Inflammatory macrophage treated with lipopolysaccharide for 1 hour (primary cell): Measurements from ENCODE around the gene PTPRD.

Experiments
- DNase-seq, 2 donors: peaks; one replicate each; pipeline ENCODE4 v3.0.0-alpha.2; 2020 to 2022

The PTPRD gene

DNA sequence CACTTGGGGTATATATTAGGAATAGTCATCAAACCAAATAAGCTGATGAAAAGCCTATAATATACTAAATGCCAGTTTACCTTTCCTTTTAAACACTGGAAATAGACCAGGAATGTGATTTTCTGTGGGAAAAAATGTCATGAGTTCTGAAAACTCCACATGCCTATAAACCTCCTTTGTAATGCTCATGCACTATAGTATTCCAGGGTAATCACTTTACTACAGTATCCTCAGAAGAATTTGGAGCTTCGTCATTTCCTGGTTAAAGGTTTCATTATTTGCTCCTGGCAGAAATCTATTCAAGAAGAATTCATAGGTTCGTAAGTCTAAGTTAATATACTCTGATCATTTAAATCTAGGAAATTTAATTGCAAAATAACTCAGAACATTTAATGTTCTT lies 1736.5 kb downstream of the PTPRD start:
- no peak for DNase-seq

DNA sequence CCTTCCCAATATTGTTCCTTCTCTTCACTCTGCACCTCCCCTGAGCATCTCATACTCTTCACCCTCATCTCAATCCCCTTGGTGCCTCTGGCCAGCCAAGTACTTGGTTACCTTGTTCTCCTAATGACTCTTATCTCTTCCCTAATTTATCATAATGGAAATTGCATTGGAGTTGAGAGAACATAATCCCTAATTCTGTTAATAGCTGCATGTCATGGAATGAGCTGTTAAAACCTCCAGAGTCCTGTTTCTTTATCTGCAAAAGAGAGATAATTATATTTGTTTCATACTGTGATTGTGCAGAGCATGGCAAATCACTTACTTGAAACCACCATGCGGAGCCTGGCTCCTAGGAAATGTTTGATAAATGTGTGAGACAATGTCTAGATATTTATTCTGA lies 1738.3 kb downstream of the PTPRD start:
- DNase-seq: no peak

DNA sequence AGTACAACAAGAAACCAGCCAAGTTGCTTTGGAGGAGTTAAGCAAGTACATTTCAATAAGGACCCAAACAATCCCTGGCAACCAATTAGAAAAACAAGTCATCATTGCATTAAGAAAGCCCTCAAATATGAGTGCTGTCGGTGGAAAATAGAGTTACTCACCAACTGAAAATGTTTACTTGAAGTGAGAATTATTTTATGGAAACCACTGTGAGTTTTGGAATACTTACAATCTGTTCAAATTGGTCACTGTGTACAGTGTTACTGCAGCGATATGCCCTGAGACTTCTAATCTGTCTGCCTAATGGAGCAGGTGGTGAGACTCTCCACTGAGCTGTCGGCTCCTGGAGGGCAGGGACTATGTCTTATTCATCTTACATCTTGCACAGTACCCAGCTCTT lies 1740.0 kb downstream of the PTPRD start:
- DNase-seq: no peak

DNA sequence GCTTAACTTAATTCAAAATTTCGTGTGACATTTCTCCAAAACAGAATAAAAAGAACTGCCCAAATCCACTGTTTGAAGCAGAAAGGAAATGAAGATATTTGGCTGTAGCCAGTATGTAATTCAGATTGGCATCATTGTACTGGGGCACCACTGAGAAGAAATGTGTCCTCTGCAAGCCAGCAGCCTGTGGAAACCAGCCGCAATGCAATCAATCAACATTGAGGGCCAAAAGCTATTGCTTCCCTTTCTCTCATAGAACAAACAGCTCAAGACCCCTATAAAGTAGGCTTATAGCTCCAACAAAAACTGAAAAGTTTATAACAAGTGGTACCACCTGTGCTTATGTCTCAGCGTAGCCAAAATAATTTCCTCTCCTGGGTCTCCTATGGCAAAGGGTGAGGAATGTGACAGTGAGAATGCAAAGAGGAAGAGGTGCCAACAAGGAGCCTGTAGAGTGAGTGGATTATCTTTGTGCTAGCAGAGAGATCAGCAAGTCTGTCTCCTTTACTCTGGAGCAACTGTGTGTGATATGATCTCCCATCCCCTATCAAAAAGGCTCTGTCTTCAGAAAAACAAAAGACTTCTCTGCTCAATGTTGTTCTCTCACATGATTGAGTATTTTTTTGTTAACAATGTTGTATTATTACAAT lies 1740.9 kb downstream of the PTPRD start:
- no peak for DNase-seq

GRCh38 chr9:8871396-8871795 lies 1741.4 kb downstream of the PTPRD start:
- DNase-seq: no peak

DNA sequence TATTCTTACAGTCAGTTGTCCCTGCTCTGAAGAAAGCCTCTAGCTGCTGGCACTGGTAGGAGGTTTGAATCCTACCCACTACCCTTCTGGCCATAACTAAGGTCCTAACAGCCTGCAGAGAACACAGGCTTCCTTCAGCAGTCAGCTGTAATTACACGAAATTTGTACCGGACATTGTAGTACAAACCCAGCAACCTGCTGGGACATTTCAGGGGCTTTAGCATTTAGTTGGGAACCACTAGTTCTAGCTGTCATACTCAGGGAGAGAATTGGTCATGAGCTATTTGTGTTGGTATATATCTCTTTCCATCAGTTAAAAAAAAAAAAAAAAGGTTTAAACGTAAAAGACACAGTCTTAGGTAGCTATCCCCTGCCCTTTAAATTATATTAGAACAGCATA lies 1743.0 kb downstream of the PTPRD start:
- no peak for DNase-seq

DNA sequence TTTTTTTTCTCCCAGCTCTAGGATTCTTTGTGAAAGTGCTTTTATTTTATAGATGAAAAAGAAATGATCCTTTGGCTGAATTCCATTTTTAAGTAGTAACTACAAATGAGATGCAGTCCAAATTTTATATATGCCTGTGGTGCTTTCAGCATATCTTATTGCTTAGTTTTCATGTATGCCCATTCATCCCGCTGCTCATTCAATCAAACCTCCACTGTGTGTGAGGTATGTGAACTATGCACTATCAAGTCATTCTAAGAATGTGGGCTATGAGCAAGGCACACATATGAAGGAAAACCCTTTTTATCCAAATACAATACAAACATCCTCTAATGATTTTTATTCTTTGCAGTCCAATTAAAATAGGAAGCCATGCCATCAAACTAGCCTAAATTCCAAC lies 1744.2 kb downstream of the PTPRD start:
- DNase-seq: no peak

DNA sequence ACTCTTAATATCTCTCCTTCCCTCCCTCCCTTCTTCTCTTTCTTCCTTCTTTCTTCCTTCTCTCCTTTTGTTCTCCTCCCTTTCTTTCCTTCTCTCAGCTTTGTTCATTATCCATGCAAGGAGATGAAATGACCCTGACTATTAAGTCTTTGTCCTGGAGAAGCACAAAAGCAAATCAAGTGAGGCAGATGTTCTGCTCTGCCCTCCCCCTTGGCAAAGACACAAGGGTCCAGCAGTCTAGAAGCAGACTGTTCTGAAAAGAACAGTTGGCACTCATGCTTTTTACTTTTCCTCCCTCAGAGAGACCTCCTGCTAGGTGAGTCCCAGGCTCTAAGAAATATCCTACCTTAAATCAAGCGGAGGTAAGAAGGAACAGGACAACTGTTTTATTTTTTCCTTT lies 1745.7 kb downstream of the PTPRD start:
- no peak for DNase-seq

DNA sequence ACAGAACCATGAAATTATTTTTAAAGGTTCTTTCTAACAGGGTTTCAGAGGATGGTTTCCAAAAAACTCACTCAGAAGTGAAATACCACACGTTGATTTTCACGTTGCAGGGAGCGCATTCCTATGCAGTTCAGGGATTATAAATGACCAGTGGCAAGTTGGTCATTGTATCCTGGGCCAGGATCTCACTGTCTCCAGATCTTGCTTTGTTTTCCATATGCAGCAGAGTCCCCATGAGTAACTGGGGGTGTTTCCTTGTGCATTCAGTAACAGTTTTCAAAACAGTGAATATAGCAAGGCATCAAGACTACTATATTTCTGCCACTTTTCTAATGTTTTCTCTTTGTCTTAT lies 1748.3 kb downstream of the PTPRD start:
- DNase-seq: no peak

DNA sequence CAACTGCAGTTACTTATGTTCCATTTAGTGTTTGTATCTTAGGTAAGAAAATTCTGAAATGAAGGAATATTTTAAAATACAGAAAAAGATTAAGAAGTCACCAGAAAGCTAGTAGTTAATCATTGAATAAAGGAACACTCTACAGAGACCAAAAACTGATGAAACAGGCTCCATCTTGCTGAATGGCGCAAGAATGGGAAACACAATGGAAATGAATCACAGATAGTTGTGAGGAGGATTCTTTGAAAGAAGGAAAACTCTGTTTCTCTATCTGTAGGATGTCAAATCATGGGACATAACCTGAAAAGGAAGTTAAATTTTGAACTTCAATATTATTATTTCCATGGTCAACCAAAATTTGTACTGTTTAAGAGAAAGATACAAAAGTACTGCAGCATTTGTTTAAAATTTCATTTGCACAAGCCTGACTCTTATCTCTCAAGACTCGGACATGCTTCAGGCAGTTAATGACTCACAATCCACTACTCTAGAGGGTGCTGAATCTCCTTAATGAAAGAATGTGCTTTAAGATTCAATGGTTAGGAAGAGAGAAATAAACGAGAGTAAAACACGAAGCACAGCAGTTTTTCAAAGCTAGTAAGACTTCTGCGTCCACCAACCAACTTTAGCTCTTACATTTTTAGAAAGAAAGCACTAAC lies 1748.8 kb downstream of the PTPRD start:
- peak; percentile 8 to 25 for DNase-seq

DNA sequence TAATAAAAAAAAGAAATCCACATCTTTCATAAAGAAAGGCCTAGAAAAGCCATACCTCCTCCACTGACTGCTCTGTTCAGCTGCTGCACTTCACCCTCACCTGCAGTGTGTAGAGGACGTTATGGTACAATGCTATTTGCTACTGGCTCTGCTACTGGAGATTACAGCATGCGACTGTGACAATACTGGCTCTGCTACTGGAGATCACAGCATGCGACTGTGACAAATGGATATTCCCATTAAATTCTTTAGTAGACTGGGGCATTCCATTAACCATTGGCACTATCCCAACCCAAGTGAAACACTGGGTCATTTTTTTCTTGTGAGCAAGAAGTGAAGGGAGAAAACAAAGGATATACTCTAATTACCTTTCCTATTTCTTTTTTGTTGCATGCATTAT lies 1749.7 kb downstream of the PTPRD start:
- no peak for DNase-seq

DNA sequence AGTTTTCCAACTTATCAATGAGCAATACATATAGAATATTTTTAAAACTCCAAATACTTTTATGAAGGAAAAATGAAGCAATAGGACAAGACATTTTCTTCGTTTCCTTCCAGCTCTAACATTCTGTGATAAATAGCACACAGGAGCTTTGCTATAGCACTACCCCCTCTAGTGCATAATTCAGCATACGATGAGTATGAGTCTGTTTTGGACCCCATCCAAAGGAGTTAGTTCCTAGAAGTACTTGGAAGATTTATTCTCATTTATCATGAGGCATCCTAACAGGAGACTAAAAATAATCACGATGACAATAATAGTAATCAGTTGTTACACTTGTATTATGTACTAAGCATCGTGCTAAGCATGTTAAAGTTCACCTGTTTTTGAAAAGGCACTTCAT lies 1751.9 kb downstream of the PTPRD start:
- no peak for DNase-seq

GRCh38 chr9:8860086-8860485 lies 1752.7 kb downstream of the PTPRD start:
- no peak for DNase-seq

- DNase-seq: no peak
Observed at GRCh38 chr9:8859416-8859815, 1753.4 kb downstream of the PTPRD start.

GRCh38 chr9:8858596-8859161 lies 1754.1 kb downstream of the PTPRD start:
- DNase-seq: no peak

DNA sequence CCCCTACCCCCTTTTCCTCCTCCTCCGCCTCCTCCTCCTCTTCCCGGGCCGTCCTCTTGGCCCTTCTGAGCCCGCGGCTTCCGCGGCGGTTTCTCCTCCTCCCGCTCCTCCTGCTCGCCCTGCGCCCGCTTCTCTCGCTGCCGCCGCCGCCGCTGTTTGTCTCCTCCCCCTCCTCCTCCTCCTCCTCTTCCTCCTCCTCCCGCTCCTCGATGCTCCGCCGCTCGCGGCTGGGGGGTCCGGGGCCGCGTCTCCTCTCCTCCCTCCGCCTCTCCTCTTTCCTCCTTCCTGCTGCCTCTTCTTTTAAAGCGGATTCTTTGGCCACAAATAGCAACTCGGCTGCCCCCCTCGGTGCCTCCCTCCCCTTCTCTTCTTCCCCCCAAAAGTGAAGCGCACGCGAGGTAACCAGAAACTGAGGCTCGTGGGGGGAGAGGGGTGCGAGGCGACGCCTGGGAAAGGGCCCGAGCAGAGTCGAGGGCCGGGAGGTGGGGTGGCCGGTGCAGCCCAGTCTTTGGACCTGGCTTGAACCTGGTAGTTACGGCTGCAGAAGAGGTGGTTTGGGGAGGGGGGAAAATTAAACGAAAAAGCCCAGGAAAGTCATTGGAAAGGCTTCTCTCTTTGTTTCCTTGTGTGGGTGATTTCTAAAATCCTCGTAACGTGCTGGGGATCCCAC lies 1754.7 kb downstream of the PTPRD start:
- no peak for DNase-seq

GRCh38 chr9:8857068-8857925 lies 1755.5 kb downstream of the PTPRD start:
- DNase-seq: no peak

DNA sequence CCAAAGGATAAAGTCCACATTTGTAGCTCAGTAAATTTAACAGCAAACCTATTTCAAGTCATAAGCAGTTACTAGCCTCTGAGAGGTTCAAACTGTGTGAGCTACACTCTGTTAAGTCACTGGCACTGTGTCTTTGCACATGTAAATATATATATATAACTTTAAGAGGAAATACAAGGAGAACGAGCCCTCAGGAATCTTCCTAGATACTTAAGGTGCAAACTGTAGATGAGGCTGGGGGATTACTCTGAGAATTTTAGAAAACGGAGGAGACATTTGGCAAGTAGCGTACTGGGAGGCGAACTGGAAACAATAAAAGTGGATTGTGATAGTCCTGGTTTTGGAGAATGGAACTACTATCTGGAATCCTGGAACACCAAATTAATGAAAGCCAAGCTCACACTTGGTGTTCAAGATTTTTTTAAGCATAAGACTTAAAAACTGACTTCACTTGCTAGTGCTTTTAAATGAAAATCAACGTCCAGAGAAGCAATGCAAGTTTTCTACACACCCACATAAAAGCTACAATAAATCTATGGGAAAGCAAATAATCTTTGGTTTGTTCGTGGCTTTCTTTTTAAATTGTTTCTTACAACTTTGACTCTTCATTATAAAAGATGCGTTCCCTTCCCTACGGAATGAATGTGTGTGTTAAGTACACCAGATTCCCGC lies 1756.3 kb downstream of the PTPRD start:
- DNase-seq: no peak

DNA sequence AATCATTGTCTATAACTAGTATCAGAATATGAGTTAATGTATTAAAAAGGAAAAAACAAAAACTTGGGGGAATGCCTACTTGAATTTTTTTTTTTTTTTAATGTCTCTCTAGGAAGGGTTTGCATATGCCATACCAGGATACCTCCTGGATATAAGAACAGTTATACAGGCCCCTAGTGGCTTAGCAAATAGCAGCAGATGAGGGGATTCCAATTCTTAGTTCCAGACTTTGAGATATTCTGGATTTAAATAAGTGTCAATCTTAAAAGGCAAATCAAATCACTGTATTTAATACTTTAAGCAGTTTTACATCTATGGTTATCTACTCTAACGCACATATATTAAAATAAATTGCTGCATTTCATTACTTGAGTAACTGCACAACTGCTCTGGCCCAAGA lies 1757.8 kb downstream of the PTPRD start:
- DNase-seq: no peak

DNA sequence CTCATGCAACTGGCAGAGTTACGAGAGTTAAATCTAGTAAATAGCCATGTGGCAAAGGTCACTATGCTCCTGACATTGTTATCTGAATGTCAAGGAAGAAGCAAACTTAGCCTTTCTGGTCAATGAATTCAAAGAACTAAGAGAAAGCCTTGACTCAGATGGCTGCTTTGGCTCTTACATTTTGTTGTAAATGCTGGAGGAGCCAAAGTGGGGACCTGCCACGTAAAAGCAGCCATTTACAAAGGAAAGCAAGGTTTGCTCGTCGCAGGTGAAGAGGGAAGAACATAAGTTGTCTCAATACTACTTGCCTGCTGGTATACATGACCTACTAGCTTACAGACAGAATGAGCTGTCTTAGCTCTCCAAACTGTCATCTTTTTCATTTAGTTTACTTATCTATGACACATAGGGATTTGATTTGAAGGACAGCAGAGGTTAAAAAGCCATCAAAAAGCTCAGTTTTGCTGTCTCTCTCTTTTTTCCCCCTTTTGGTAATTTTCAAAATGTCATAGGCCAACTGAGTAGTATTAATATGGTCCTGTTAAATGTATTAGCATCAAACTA lies 1760.4 kb downstream of the PTPRD start:
- DNase-seq: no peak

DNA sequence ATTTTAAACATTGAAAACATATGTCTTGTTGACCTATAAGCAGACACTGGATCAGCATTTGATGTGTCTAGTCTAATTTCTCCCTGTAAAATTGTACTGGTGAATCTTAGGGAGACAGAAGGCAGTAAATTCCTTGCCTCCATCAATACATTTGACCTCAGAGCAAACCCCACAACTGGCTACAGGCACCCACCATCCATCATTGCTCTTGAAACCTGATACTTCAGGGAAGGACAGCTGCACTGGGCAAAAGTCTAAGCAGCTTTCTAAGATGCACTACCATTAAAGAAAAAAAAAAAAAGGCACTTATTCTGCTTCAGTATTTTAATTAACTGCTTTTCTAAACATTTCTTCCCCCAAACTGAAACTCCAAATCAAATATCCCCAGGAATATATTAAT lies 1761.9 kb downstream of the PTPRD start:
- DNase-seq: no peak

DNA sequence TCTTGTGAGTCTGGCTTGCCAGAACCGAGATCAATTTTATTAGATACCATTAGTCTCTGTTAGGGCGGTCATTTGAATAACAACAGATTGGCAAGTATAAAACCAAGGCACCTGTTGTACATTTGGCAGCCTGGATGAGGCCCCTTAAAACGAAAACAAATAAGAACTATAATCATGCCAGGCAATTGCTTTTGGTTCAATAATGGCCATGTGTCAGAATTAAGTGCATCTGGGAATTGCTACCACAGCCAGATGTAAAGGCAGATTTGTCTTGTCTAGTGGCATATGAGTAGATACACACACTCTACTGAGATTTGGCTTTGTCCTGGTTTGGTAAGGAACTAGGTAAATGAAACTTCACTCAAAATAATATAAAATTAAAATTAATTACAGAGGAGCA lies 1767.0 kb downstream of the PTPRD start:
- no peak for DNase-seq
